GM23338 (cell line): ENCODE measurements around the gene CA12. TPM values are rescaled to one million over a fixed set of nuclear protein-coding genes. Genes with fewer than 3 reads are reported as not detected.

ENCODE experiments used
- ATAC-seq: fragments of 200-7000 bp; cut with Tn5 transposase; 3 replicates; pipeline ENCODE4 v1.9.1; 2020
- DNase-seq: peaks from one replicate; pipeline ENCODE4 v3.0.0-alpha.2; 2015; ENCODE audit warnings: low spot score
- H2AFZ ChIP-seq: fragments of 200-600 bp; sonication (generic); 2 replicates; pipeline ENCODE4 v1.8.0; 2016; ENCODE audit warnings: antibody characterized with exemption, mild to moderate bottlenecking, moderate library complexity
- H3F3A ChIP-seq: fragments of 200-600 bp; sonication (generic); replicated peaks from 2 replicates; pipeline ENCODE4 v1.8.0; 2017; ENCODE audit warnings: antibody characterized with exemption, mixed run types, low read depth
- H3K27ac ChIP-seq: fragments of 200-600 bp; sonication (generic); 2 replicates; pipeline ENCODE4 v1.6.1; 2016; ENCODE audit warnings: low read depth
- H3K27me3 ChIP-seq: fragments of 200-600 bp; sonication (generic); 2 replicates; pipeline ENCODE4 v1.8.0; 2016; ENCODE audit warnings: mild to moderate bottlenecking, mixed run types, moderate library complexity; ENCODE audit not compliant: insufficient read depth
- H3K36me3 ChIP-seq: fragments of 200-600 bp; sonication (generic); 2 replicates; pipeline ENCODE4 v1.8.0; 2016; ENCODE audit warnings: mild to moderate bottlenecking; ENCODE audit not compliant: insufficient read depth
- H3K4me1 ChIP-seq: fragments of 200-600 bp; sonication (generic); 2 replicates; pipeline ENCODE4 v1.8.0; 2016; ENCODE audit warnings: mild to moderate bottlenecking, moderate library complexity; ENCODE audit not compliant: insufficient read depth
- H3K4me2 ChIP-seq: fragments of 200-600 bp; sonication (generic); 2 replicates; pipeline ENCODE4 v1.7.1; 2017; ENCODE audit warnings: mixed run types
- H3K4me3 ChIP-seq: fragments of 200-600 bp; sonication (generic); 2 replicates; pipeline ENCODE4 v1.6.1; 2016; ENCODE audit warnings: mixed run types
- H3K79me2 ChIP-seq: fragments of 200-600 bp; sonication (generic); replicated peaks from 2 replicates; pipeline ENCODE4 v1.8.0; 2017; ENCODE audit warnings: mild to moderate bottlenecking; ENCODE audit not compliant: insufficient read depth
- H3K9me2 ChIP-seq: fragments of 200-600 bp; sonication (generic); 2 replicates; pipeline ENCODE4 v1.8.0; 2017; ENCODE audit not compliant: insufficient read depth
- H4K20me1 ChIP-seq: fragments of 200-600 bp; sonication (generic); replicated peaks from 2 replicates; pipeline ENCODE4 v1.8.0; 2017; ENCODE audit warnings: mild to moderate bottlenecking; ENCODE audit not compliant: insufficient read depth
- H3K27ac Mint-ChIP-seq: 2 replicates; pipeline ENCODE4 v1.8.0; 2020; ENCODE audit warnings: inconsistent platforms, mild to moderate bottlenecking, moderate library complexity, mixed read lengths
- H3K27me3 Mint-ChIP-seq: 3 replicates; pipeline ENCODE4 v1.8.0; 2022; ENCODE audit warnings: low read depth, mild to moderate bottlenecking, moderate library complexity, mixed read lengths, inconsistent platforms; ENCODE audit not compliant: insufficient read depth, poor library complexity
- H3K36me3 Mint-ChIP-seq: 3 replicates; pipeline ENCODE4 v1.8.0; 2021; ENCODE audit warnings: low read depth, mild to moderate bottlenecking, inconsistent platforms, moderate library complexity, mixed read lengths
- H3K4me1 Mint-ChIP-seq: 3 replicates; pipeline ENCODE4 v1.8.0; 2020; ENCODE audit warnings: mild to moderate bottlenecking, inconsistent platforms, mixed read lengths
- H3K4me3 Mint-ChIP-seq: 3 replicates; pipeline ENCODE4 v1.8.0; 2021; ENCODE audit warnings: moderate library complexity, mild to moderate bottlenecking, inconsistent platforms, mixed read lengths
- H3K9me3 Mint-ChIP-seq: 3 replicates; pipeline ENCODE4 v1.8.0; 2020; ENCODE audit warnings: moderate library complexity, mild to moderate bottlenecking, inconsistent platforms, mixed read lengths
- CREB1 ChIP-seq: fragments of 250-450 bp; sonication (Bioruptor Pico); IDR thresholded peaks from 2 replicates; pipeline ENCODE4 v1.5.0; 2020; ENCODE audit warnings: low read depth, mild to moderate bottlenecking, moderate library complexity
- CTCF ChIP-seq, 2 experiments: fragments of 200-600 bp in 1 of 2; sonication (generic) in 1 of 2; conservative IDR thresholded peaks; 2 replicates each; pipeline versions ENCODE4 v1.5.1 to v1.6.1; 2016 to 2017; ENCODE audit warnings: antibody characterized with exemption in 2 of 2, low read depth in 2 of 2, mild to moderate bottlenecking in 2 of 2, moderate library complexity in 1 of 2
- ETS1 ChIP-seq: IDR thresholded peaks from 2 replicates; pipeline ENCODE4 v1.6.1; 2016; ENCODE audit warnings: antibody characterized with exemption
- EZH2 ChIP-seq: fragments of 200-600 bp; sonication (generic); IDR thresholded peaks from one replicate; pipeline ENCODE4 v1.8.0; 2017; ENCODE audit warnings: antibody characterized with exemption, mild to moderate bottlenecking, low read depth; ENCODE audit not compliant: unreplicated experiment
- EZH2phosphoT487 ChIP-seq: fragments of 200-600 bp; sonication (generic); IDR thresholded peaks from one replicate; pipeline ENCODE4 v1.8.1; 2018; ENCODE audit warnings: antibody characterized with exemption; ENCODE audit not compliant: unreplicated experiment
- JUNB ChIP-seq: IDR thresholded peaks from one replicate; pipeline ENCODE4 v1.6.1; 2016; ENCODE audit warnings: antibody characterized with exemption; ENCODE audit not compliant: unreplicated experiment
- NANOG ChIP-seq: IDR thresholded peaks from 2 replicates; pipeline ENCODE4 v1.6.1; 2016; ENCODE audit warnings: antibody characterized with exemption, borderline replicate concordance
- POLR2AphosphoS5 ChIP-seq: IDR thresholded peaks from 2 replicates; pipeline ENCODE4 v1.6.1; 2016; ENCODE audit warnings: antibody characterized with exemption, low read depth
- STAT1 ChIP-seq: IDR thresholded peaks from one replicate; pipeline ENCODE4 v1.6.1; 2016; ENCODE audit warnings: antibody characterized with exemption; ENCODE audit not compliant: unreplicated experiment
- ZNF114 ChIP-seq: fragments of 250-450 bp; sonication (Bioruptor Pico); IDR thresholded peaks from 2 replicates; pipeline ENCODE4 v1.5.0; 2020; ENCODE audit warnings: mild to moderate bottlenecking, moderate library complexity
- ZNF331 ChIP-seq: fragments of 250-450 bp; sonication (Bioruptor Pico); IDR thresholded peaks from 2 replicates; pipeline ENCODE4 v1.5.0; 2020; ENCODE audit warnings: low read depth, mild to moderate bottlenecking, moderate library complexity
- polyA plus RNA-seq: library from polyadenylated mRNA; unstranded; fragments of >200 nt; fragmentation: Nextera tagmentation; extraction: Ambion mirVana; gene quantifications from 2 replicates; pipeline ENCODE4 v1.2.1, GENCODE V29; 2016
- total RNA-seq: library from RNA; depleted of rRNA; stranded (reverse); fragments of >200 nt; shearing (Covaris generic); gene quantifications from 2 replicates; pipeline ENCODE4 v1.2.3, GENCODE V29; 2014
- TF ChIP-seq, protein P1 (sequence below): fragments of 250-450 bp; sonication (Bioruptor Pico); IDR thresholded peaks from 2 replicates; pipeline ENCODE4 v1.5.0; 2020; ENCODE audit warnings: mild to moderate bottlenecking, moderate library complexity

Gene CA12
- total and polyA plus RNA-seq, 2 experiments from 2014 or later: 2.9 to 5.2 TPM

GRCh38 chr15:63412551-63412950, 30.9 kb upstream of the CA12 start:
- H3F3A ChIP-seq: no peaks in the 10 kb centered on the region
- no peaks in the 10 kb centered on the region; the same call in 1 of the 2 replicates for H3K36me3 ChIP-seq
- no peaks in the 10 kb centered on the region for H3K79me2 ChIP-seq
- no peak overlapping the region for H3K4me3 ChIP-seq
- Mint-ChIP-seq H3K4me3 (no peak overlapping the region), H3K4me1 (no peaks in the 10 kb centered on the region), H3K27me3 (peaks cover 3% of the 10 kb centered on the region), H3K9me3 (no peaks in the 10 kb centered on the region), H3K36me3 (no peaks in the 10 kb centered on the region), H3K27ac (no peak overlapping the region)
- H2AFZ ChIP-seq: no peak overlapping the region
- no peak for DNase-seq
- no peak overlapping the region for H3K27ac ChIP-seq
- H3K4me1 ChIP-seq: no peaks in the 10 kb centered on the region; the same call in 1 of the 2 replicates
- no peak for ATAC-seq
- H3K4me2 ChIP-seq: no peak overlapping the region
- H4K20me1 ChIP-seq: no peaks in the 10 kb centered on the region
- no peaks in the 10 kb centered on the region for H3K9me2 ChIP-seq
- TF ChIP-seq ZNF114 (CRISPR knock-in tag) (no peak), EZH2 (no peak), CREB1 (CRISPR knock-in tag) (no peak), POLR2AphosphoS5 (no peak), JUNB (no peak)
- TF ChIP-seq, protein P1, sequence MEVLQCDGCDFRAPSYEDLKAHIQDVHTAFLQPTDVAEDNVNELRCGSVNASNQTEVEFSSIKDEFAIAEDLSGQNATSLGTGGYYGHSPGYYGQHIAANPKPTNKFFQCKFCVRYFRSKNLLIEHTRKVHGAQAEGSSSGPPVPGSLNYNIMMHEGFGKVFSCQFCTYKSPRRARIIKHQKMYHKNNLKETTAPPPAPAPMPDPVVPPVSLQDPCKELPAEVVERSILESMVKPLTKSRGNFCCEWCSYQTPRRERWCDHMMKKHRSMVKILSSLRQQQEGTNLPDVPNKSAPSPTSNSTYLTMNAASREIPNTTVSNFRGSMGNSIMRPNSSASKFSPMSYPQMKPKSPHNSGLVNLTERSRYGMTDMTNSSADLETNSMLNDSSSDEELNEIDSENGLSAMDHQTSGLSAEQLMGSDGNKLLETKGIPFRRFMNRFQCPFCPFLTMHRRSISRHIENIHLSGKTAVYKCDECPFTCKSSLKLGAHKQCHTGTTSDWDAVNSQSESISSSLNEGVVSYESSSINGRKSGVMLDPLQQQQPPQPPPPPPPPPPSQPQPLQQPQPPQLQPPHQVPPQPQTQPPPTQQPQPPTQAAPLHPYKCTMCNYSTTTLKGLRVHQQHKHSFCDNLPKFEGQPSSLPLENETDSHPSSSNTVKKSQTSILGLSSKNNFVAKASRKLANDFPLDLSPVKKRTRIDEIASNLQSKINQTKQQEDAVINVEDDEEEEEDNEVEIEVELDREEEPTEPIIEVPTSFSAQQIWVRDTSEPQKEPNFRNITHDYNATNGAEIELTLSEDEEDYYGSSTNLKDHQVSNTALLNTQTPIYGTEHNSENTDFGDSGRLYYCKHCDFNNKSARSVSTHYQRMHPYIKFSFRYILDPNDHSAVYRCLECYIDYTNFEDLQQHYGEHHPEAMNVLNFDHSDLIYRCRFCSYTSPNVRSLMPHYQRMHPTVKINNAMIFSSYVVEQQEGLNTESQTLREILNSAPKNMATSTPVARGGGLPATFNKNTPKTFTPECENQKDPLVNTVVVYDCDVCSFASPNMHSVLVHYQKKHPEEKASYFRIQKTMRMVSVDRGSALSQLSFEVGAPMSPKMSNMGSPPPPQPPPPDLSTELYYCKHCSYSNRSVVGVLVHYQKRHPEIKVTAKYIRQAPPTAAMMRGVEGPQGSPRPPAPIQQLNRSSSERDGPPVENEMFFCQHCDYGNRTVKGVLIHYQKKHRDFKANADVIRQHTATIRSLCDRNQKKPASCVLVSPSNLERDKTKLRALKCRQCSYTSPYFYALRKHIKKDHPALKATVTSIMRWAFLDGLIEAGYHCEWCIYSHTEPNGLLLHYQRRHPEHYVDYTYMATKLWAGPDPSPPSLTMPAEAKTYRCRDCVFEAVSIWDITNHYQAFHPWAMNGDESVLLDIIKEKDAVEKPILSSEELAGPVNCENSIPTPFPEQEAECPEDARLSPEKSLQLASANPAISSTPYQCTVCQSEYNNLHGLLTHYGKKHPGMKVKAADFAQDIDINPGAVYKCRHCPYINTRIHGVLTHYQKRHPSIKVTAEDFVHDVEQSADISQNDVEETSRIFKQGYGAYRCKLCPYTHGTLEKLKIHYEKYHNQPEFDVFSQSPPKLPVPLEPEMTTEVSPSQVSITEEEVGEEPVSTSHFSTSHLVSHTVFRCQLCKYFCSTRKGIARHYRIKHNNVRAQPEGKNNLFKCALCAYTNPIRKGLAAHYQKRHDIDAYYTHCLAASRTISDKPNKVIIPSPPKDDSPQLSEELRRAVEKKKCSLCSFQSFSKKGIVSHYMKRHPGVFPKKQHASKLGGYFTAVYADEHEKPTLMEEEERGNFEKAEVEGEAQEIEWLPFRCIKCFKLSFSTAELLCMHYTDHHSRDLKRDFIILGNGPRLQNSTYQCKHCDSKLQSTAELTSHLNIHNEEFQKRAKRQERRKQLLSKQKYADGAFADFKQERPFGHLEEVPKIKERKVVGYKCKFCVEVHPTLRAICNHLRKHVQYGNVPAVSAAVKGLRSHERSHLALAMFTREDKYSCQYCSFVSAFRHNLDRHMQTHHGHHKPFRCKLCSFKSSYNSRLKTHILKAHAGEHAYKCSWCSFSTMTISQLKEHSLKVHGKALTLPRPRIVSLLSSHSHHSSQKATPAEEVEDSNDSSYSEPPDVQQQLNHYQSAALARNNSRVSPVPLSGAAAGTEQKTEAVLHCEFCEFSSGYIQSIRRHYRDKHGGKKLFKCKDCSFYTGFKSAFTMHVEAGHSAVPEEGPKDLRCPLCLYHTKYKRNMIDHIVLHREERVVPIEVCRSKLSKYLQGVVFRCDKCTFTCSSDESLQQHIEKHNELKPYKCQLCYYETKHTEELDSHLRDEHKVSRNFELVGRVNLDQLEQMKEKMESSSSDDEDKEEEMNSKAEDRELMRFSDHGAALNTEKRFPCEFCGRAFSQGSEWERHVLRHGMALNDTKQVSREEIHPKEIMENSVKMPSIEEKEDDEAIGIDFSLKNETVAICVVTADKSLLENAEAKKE: no peak
- H3K27me3 ChIP-seq: no peaks in the 10 kb centered on the region

DNA sequence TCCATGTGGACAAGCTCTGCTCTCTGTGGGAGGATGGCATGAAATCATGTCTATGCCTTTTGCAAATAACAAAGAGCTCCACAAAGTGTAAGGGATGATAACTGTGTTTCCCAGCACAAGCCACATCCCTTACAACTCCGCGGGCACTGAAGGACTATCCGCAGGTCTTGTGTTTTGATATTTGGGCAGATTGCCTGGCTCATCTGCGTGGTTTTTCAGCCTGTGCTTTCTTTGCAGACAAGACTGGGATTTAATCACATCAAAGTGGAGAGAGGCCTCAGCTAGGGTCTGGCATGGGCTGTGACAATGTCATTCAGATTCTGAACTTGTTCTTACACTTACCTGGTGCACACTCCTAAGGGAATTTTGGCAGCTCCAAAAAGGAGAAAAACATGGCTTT, 30.2 kb upstream of the CA12 start:
- Mint-ChIP-seq H3K4me1 (no peaks in the 10 kb centered on the region), H3K27ac (no peak overlapping the region), H3K36me3 (no peaks in the 10 kb centered on the region), H3K9me3 (no peaks in the 10 kb centered on the region), H3K4me3 (no peak overlapping the region), H3K27me3 (peaks cover 3% of the 10 kb centered on the region)
- Histone ChIP-seq H2AFZ (no peak overlapping the region; the same call in 1 of the 2 replicates), H3K4me3 (no peak overlapping the region), H3K79me2 (no peaks in the 10 kb centered on the region), H3K27ac (no peak overlapping the region), H3K27me3 (no peaks in the 10 kb centered on the region), H3K36me3 (no peaks in the 10 kb centered on the region; the same call in 1 of the 2 replicates), H4K20me1 (no peaks in the 10 kb centered on the region), H3K4me2 (no peak overlapping the region), H3K4me1 (no peaks in the 10 kb centered on the region), H3F3A (no peaks in the 10 kb centered on the region), H3K9me2 (no peaks in the 10 kb centered on the region)
- ATAC-seq (no peak), DNase-seq (no peak)
- TF ChIP-seq NANOG (no peak), ZNF114 (CRISPR knock-in tag) (no peak), EZH2 (no peak), EZH2phosphoT487 (no peak), STAT1 (no peak), ETS1 (no peak), POLR2AphosphoS5 (no peak), ZNF331 (CRISPR knock-in tag) (no peak), JUNB (no peak), CREB1 (CRISPR knock-in tag) (no peak), CTCF (conservative IDR thresholded peaks at IDR 0.05; ENCODE audit: low read depth in 2 of 2) (no peak)
